HEK293 (cell line): ENCODE measurements around the gene VAMP8.

Source experiments
- CTCF ChIP-seq: fragments of 450-650 bp; formaldehyde crosslinking; IDR thresholded peaks from 2 replicates; pipeline ENCODE4 v1.5.1; 2016; ENCODE audit warnings: missing biosample characterization, missing genetic modification characterization
- ZBTB21 ChIP-seq: fragments of 450-650 bp; formaldehyde crosslinking; IDR thresholded peaks from 2 replicates; pipeline ENCODE4 v1.5.1; 2017; ENCODE audit warnings: missing biosample characterization, missing genetic modification characterization
- ZFHX2 ChIP-seq: fragments of 450-650 bp; formaldehyde crosslinking; conservative IDR thresholded peaks from 2 replicates; pipeline ENCODE4 v1.5.1; 2016; ENCODE audit warnings: missing biosample characterization, missing genetic modification characterization
- ZNF133 ChIP-seq: fragments of 450-650 bp; formaldehyde crosslinking; IDR thresholded peaks from 2 replicates; pipeline ENCODE4 v1.5.1; 2016; ENCODE audit warnings: missing biosample characterization, missing genetic modification characterization
- ZNF274 ChIP-seq, 2 experiments: fragments of 200-500 bp in 1 of 2; fragments of 450-650 bp in 1 of 2; sonication (Bioruptor generic) in 1 of 2; formaldehyde crosslinking in 1 of 2; IDR thresholded peaks; 2 replicates each; pipeline versions ENCODE4 v1.5.1 to v1.6.1; 2014 to 2016; ENCODE audit warnings: borderline replicate concordance in 1 of 2, inconsistent platforms in 1 of 2, low read length in 1 of 2, missing biosample characterization in 1 of 2, missing genetic modification characterization in 1 of 2
- ZNF510 ChIP-seq: fragments of 450-650 bp; formaldehyde crosslinking; IDR thresholded peaks from 2 replicates; pipeline ENCODE4 v1.5.1; 2018; ENCODE audit warnings: mild to moderate bottlenecking, missing genetic modification characterization, missing biosample characterization; ENCODE audit not compliant: insufficient replicate concordance
- ZNF768 ChIP-seq: fragments of 450-650 bp; formaldehyde crosslinking; IDR thresholded peaks from 2 replicates; pipeline ENCODE4 v1.5.1; 2018; ENCODE audit warnings: missing biosample characterization, mild to moderate bottlenecking, missing genetic modification characterization
- ZNF792 ChIP-seq: fragments of 450-650 bp; formaldehyde crosslinking; IDR thresholded peaks from 2 replicates; pipeline ENCODE4 v1.5.1; 2016; ENCODE audit warnings: missing biosample characterization, missing genetic modification characterization
- ZSCAN30 ChIP-seq: fragments of 450-650 bp; IDR thresholded peaks from 2 replicates; pipeline ENCODE4 v1.5.1; 2018; ENCODE audit warnings: missing biosample characterization, mild to moderate bottlenecking, missing genetic modification characterization, moderate library complexity

- TF ChIP-seq ZNF274 (IDR thresholded peaks at IDR 0.05; ENCODE audit: low read length) = no peak
- TF ChIP-seq ZNF274 (tag by site-specific recombination; IDR thresholded peaks at IDR 0.05; ENCODE audit: borderline replicate concordance) = no peak
- no peak for TF ChIP-seq ZNF768 (tag by site-specific recombination)
- TF ChIP-seq ZBTB21 (tag by site-specific recombination) = no peak
- TF ChIP-seq CTCF = no peak
- no peak for TF ChIP-seq ZSCAN30 (tag by site-specific recombination)
- no peak for TF ChIP-seq ZNF133 (tag by site-specific recombination)
- TF ChIP-seq ZFHX2 = no peak
- no peak for TF ChIP-seq ZNF510 (tag by site-specific recombination)
- no peak for TF ChIP-seq ZNF792 (tag by site-specific recombination)
Observed at GRCh38 chr2:85606116-85606455, 28.7 kb downstream of the VAMP8 start.
